Esophagus muscularis mucosa (tissue), 4 donors: Measurements from ENCODE around the gene ACP3. TPM values are rescaled to one million over a fixed set of nuclear protein-coding genes. Genes with fewer than 3 reads are reported as not detected.

Source experiments
- DNase-seq: peaks from one replicate; pipeline ENCODE4 v3.0.0-alpha.2; 2017; ENCODE audit errors: extremely low spot score
- H3K27ac ChIP-seq, 4 donors: fragments of 200-600 bp; sonication (generic); replicated peaks in 1 of 4; 1 replicate in 3 of 4; 2 replicates in 1 of 4; pipeline ENCODE4 v1.5.1; 2016 to 2019; ENCODE audit warnings: mild to moderate bottlenecking in 1 of 4
- H3K27me3 ChIP-seq, 4 donors: fragments of 200-600 bp; sonication (generic); one replicate each; pipeline versions ENCODE4 v1.5.1 to v1.6.0; 2016 to 2019
- H3K36me3 ChIP-seq, 4 donors: fragments of 200-600 bp; sonication (generic); one replicate each; pipeline ENCODE4 v1.5.1; 2016 to 2019
- H3K4me1 ChIP-seq, 4 donors: fragments of 200-600 bp; sonication (generic); one replicate each; pipeline ENCODE4 v1.5.1; 2016 to 2019
- H3K4me3 ChIP-seq, 4 donors: fragments of 200-600 bp; sonication (generic); 1 replicate in 2 of 4; 2 replicates in 2 of 4; pipeline ENCODE4 v1.5.1; 2016 to 2019; ENCODE audit warnings: mild to moderate bottlenecking in 4 of 4, moderate library complexity in 1 of 4
- H3K9me3 ChIP-seq, 4 donors: fragments of 200-600 bp; sonication (generic); 1 replicate in 3 of 4; 2 replicates in 1 of 4; pipeline ENCODE4 v1.5.1; 2016 to 2019
- EP300 ChIP-seq: sonication (generic); formaldehyde crosslinking; IDR thresholded peaks from one replicate; pipeline ENCODE4 v1.6.1; 2017; ENCODE audit warnings: antibody characterized with exemption
- POLR2A ChIP-seq: fragments of 450-650 bp; IDR thresholded peaks from one replicate; pipeline ENCODE4 v1.6.1; 2017; ENCODE audit warnings: antibody characterized with exemption, moderate library complexity, mild to moderate bottlenecking, low read depth
- POLR2AphosphoS5 ChIP-seq, 2 donors: sonication (generic); formaldehyde crosslinking; IDR thresholded peaks; one replicate each; pipeline ENCODE4 v1.6.1; 2017; ENCODE audit warnings: antibody characterized with exemption in 2 of 2
- whole genome bisulfite sequencing: methylation state at CpG from one replicate; pipeline ENCODE4 v1.1.5; 2018; 5-methylcytosine and 5-hydroxymethylcytosine counted together
- intact Hi-C: fragments of 100-400 bp; cut with DNase I; formaldehyde crosslinking; loops from one replicate; pipeline ENCODE4 v1.15.1; 2023
- total RNA-seq, 4 donors: library from RNA; depleted of rRNA; stranded (reverse); fragments of >200 nt; gene quantifications; one replicate each; pipeline versions ENCODE4 v1.1.0 to v1.2.1, GENCODE V29; 2016
- TF ChIP-seq, protein P1 (sequence below), 3 experiments: fragments of 200-600 bp in 2 of 3; fragments of 450-650 bp in 1 of 3; sonication (generic) in 2 of 3; IDR thresholded peaks; one replicate each; pipeline ENCODE4 v1.5.1; 2017 to 2019; ENCODE audit warnings: antibody characterized with exemption in 3 of 3, mild to moderate bottlenecking in 2 of 3, moderate library complexity in 1 of 3

The ACP3 gene
- total RNA-seq, 4 donors from 2014 or later: 0.58 to 2.8 (median 1.9) TPM

GRCh38 chr3:132399054-132399929 lies 82.1 kb downstream of the ACP3 start:
- Histone ChIP-seq H3K27me3 (no peaks in the 10 kb centered on the region), H3K4me3 (no peak overlapping the region), H3K36me3 (no peaks in the 10 kb centered on the region), H3K9me3 (no peaks in the 10 kb centered on the region), H3K27ac (no peak overlapping the region), H3K4me1 (no peaks in the 10 kb centered on the region)
- no peak for TF ChIP-seq POLR2AphosphoS5 (IDR thresholded peaks at IDR 0.05)
- TF ChIP-seq POLR2A: no peak
- TF ChIP-seq, protein P1, sequence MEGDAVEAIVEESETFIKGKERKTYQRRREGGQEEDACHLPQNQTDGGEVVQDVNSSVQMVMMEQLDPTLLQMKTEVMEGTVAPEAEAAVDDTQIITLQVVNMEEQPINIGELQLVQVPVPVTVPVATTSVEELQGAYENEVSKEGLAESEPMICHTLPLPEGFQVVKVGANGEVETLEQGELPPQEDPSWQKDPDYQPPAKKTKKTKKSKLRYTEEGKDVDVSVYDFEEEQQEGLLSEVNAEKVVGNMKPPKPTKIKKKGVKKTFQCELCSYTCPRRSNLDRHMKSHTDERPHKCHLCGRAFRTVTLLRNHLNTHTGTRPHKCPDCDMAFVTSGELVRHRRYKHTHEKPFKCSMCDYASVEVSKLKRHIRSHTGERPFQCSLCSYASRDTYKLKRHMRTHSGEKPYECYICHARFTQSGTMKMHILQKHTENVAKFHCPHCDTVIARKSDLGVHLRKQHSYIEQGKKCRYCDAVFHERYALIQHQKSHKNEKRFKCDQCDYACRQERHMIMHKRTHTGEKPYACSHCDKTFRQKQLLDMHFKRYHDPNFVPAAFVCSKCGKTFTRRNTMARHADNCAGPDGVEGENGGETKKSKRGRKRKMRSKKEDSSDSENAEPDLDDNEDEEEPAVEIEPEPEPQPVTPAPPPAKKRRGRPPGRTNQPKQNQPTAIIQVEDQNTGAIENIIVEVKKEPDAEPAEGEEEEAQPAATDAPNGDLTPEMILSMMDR (IDR thresholded peaks at IDR 0.05): peak; percentile 51 to 67 (median 65)
- no peak for TF ChIP-seq EP300
- WGBS: 66% methylated on average over 5 of the region's 5 CpGs
- intact Hi-C loops: loop anchor here (5.0 to 10.0 kb wide), 2 partner anchors 47 to 144 kb away; no protein-coding TSS in a partner anchor
- DNase-seq: no peak

GRCh38 chr3:132401255-132401654 lies 84.0 kb downstream of the ACP3 start:
- H3K27me3 ChIP-seq: no peaks in the 10 kb centered on the region
- WGBS: 86% methylated on average over 13 of the region's 13 CpGs
- H3K27ac ChIP-seq: no peak overlapping the region
- H3K36me3 ChIP-seq: no peaks in the 10 kb centered on the region
- H3K4me1 ChIP-seq: peaks cover 0 to 6% (median 0%) of the 10 kb centered on the region in 4 donors
- intact Hi-C loops: no loop called here
- TF ChIP-seq POLR2AphosphoS5 (IDR thresholded peaks at IDR 0.05) (no peak), POLR2A (no peak), EP300 (no peak)
- TF ChIP-seq, protein P1 (IDR thresholded peaks at IDR 0.05): no peak
- no peak overlapping the region for H3K4me3 ChIP-seq
- H3K9me3 ChIP-seq: no peaks in the 10 kb centered on the region
- DNase-seq: no peak

DNA sequence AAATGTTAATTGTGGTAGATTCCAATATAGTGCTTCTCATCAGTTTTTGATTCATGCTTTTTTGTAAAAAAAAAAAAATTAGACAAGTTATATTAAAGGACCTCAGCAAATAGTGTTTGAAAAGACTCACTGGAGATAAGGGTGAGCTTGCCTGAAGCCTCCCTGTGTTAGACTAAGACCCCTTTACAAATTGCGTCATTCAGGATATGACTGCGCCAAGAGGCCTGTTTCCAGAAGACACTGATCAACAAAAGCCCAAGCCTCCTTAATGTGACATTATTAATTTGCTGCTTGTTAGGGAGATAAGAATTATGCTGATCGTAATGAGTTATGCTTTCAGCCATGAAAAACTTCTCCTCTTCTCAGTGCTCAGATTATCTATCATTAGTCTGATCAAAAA lies 87.1 kb downstream of the ACP3 start:
- H3K4me1 ChIP-seq: peaks cover 0 to 6% (median 0%) of the 10 kb centered on the region in 4 donors
- 86% methylated on average over 3 of the region's 3 CpGs for WGBS
- no peak overlapping the region for H3K27ac ChIP-seq
- no peaks in the 10 kb centered on the region for H3K9me3 ChIP-seq
- no peak for TF ChIP-seq POLR2A
- H3K4me3 ChIP-seq: no peak overlapping the region
- H3K27me3 ChIP-seq: no peaks in the 10 kb centered on the region
- DNase-seq: no peak
- H3K36me3 ChIP-seq: no peaks in the 10 kb centered on the region
- intact Hi-C loops: no loop called here

DNA sequence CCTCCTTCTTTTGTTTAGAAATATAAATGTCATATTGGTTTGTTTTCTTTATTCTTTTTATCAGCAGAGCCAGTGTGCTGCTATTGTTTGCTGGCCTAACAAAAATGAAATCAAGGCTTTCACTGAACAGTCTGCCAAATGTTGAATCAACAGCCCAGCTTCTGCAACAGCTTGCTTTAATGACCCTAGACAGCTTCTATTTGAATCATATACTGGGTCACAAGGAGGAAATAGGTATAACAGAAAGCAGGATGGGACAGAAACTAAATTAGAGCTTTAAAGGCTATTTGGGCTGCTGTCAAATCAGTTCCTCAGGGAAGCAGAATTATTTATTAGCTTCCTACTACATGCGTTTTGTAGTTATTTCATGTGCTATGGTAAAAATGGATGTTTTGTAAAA lies 88.0 kb downstream of the ACP3 start:
- Histone ChIP-seq H3K27ac (no peak overlapping the region), H3K9me3 (no peaks in the 10 kb centered on the region), H3K27me3 (no peaks in the 10 kb centered on the region), H3K4me1 (peaks cover 0 to 6% (median 0%) of the 10 kb centered on the region in 4 donors), H3K4me3 (no peak overlapping the region), H3K36me3 (no peaks in the 10 kb centered on the region)
- no peak for DNase-seq
- WGBS: 58% methylated on average over 1 of the region's 1 CpG
- intact Hi-C loops: no loop called here
- TF ChIP-seq POLR2AphosphoS5 (IDR thresholded peaks at IDR 0.05): no peak

DNA sequence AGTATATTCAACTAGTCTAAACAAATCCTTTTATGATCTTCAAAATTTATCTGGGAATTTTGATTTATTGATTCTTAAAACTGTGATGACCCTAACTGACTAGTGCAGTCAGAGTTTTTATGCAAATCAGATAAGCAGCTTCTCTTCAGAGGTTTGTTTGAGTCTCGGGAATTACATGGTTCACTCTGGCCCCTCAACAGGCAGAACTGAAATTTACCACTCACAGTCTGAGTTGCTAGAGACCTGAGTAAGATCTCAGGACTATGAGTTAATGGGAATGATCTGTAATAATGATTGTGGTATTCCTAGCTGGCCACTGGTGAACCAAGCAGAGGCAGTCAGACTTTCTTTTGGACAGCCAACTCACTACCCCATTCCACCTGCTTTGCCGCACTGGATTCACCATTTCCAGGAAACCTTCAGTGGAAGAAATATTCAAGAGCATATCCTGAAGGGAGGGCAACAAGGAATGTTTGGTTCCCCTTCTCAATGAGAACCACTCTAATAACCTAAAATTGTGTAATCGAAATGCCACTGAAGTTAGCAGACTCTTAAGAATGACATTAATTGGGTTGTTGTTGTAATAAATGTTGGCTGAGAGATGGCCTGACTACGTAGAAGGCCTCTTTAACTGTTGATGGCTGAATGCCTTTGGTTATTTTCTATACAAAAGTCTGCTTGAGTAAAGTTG lies 88.5 kb downstream of the ACP3 start:
- DNase-seq: no peak
- no peak for TF ChIP-seq EP300
- TF ChIP-seq, protein P1 (IDR thresholded peaks at IDR 0.05): no peak
- TF ChIP-seq POLR2A: no peak
- TF ChIP-seq POLR2AphosphoS5 (IDR thresholded peaks at IDR 0.05): no peak
- Histone ChIP-seq H3K36me3 (no peaks in the 10 kb centered on the region), H3K27ac (no peak overlapping the region), H3K4me1 (peaks cover 0 to 6% (median 0%) of the 10 kb centered on the region in 4 donors), H3K27me3 (no peaks in the 10 kb centered on the region), H3K4me3 (no peak overlapping the region), H3K9me3 (no peaks in the 10 kb centered on the region)
- intact Hi-C loops: no loop called here
- 90% methylated on average over 4 of the region's 4 CpGs for WGBS
